H1 (cell line): Measurements from ENCODE around the gene LINGO4. TPM values are rescaled to one million over a fixed set of nuclear protein-coding genes. Genes with fewer than 3 reads are reported as not detected.

ENCODE experiments used
- CTCF ChIA-PET: fragments of 300-600 bp; sonication (Branson Sonifier 250); formaldehyde crosslinking; loops from one replicate; lab custom pipeline; 2021; ENCODE audit not compliant: partially characterized antibody; lab: Charles Lee
- POLR2A ChIA-PET: fragments of 300-600 bp; sonication (Branson Sonifier 250); formaldehyde crosslinking; loops from one replicate; lab custom pipeline; 2021; ENCODE audit warnings: inconsistent platforms; ENCODE audit not compliant: partially characterized antibody; lab: Charles Lee
- DNase-seq, 2 experiments: peaks; one replicate each; pipeline versions ENCODE4 v3.0.0 to v3.0.0-alpha.2; 2010 to 2022; ENCODE audit warnings: low spot score in 2 of 2, low read depth in 1 of 2, mixed read lengths in 1 of 2
- FAIRE-seq: peaks from 2 replicates; lab custom pipeline; 2011; peaks lifted over from hg19 to GRCh38; lab: Jason Lieb, UNC
- H2AFZ ChIP-seq: 2 replicates; pipeline ENCODE4 v1.8.1; 2012; ENCODE audit warnings: low read length, inconsistent platforms
- H2AK5ac ChIP-seq: 2 replicates; pipeline ENCODE4 v1.6.1; 2013; ENCODE audit warnings: low read depth, low read length
- H2BK120ac ChIP-seq: replicated peaks from 2 replicates; pipeline ENCODE3; 2013; ENCODE audit warnings: low read depth, low read length, inconsistent platforms
- H2BK12ac ChIP-seq: 2 replicates; pipeline ENCODE4 v1.6.1; 2013; ENCODE audit warnings: low read depth, low read length
- H2BK15ac ChIP-seq: 2 replicates; pipeline ENCODE4 v1.6.1; 2013; ENCODE audit warnings: low read length
- H2BK20ac ChIP-seq: 2 replicates; pipeline ENCODE4 v1.6.1; 2013; ENCODE audit warnings: low read length
- H2BK5ac ChIP-seq: 2 replicates; pipeline ENCODE4 v1.6.1; 2013; ENCODE audit warnings: low read depth, low read length
- H3K14ac ChIP-seq: 2 replicates; pipeline ENCODE4 v1.6.1; 2013; ENCODE audit warnings: inconsistent platforms; ENCODE audit not compliant: insufficient read length
- H3K18ac ChIP-seq: 2 replicates; pipeline ENCODE4 v1.6.1; 2013; ENCODE audit warnings: low read length; ENCODE audit errors: extremely low read depth
- H3K23ac ChIP-seq: 2 replicates; pipeline ENCODE4 v1.6.1; 2013; ENCODE audit warnings: inconsistent platforms; ENCODE audit not compliant: insufficient read length
- H3K23me2 ChIP-seq: 2 replicates; pipeline ENCODE4 v1.6.1; 2013; ENCODE audit warnings: low read depth, low read length
- H3K27ac ChIP-seq: 2 replicates; pipeline ENCODE4 v1.6.1; 2011; ENCODE audit warnings: low read depth, low read length, inconsistent platforms
- H3K27me3 ChIP-seq, 4 experiments: replicated peaks in 1 of 4; 1 replicate in 1 of 4; 2 replicates in 3 of 4; pipeline versions ENCODE4 v1.6.1 to v1.8.1; 2011 to 2013; ENCODE audit warnings: low read length in 3 of 4, mild to moderate bottlenecking in 3 of 4, inconsistent platforms in 2 of 4, mixed read lengths in 2 of 4, moderate library complexity in 1 of 4; ENCODE audit not compliant: control insufficient read depth in 3 of 4, insufficient read depth in 3 of 4; ENCODE audit errors: extremely low read depth in 1 of 4
- H3K36me3 ChIP-seq, 4 experiments: 2 replicates each; pipeline versions ENCODE4 v1.6.1 to v1.8.1; 2011 to 2013; ENCODE audit warnings: mild to moderate bottlenecking in 4 of 4, low read length in 3 of 4, moderate library complexity in 2 of 4, control low read depth in 1 of 4, inconsistent platforms in 1 of 4; ENCODE audit not compliant: insufficient read depth in 4 of 4, control insufficient read depth in 2 of 4
- H3K4ac ChIP-seq: replicated peaks from 2 replicates; pipeline ENCODE3; 2013; ENCODE audit warnings: low read length, low read depth, mixed read lengths, inconsistent platforms; ENCODE audit not compliant: insufficient read length
- H3K4me1 ChIP-seq, 4 experiments: replicated peaks in 1 of 4; 1 replicate in 1 of 4; 2 replicates in 3 of 4; pipeline versions ENCODE4 v1.6.1 to v1.8.1; 2011 to 2013; ENCODE audit warnings: low read length in 3 of 4, inconsistent platforms in 2 of 4, mixed read lengths in 1 of 4; ENCODE audit not compliant: insufficient read depth in 4 of 4, control insufficient read depth in 3 of 4
- H3K4me2 ChIP-seq, 2 experiments: 2 replicates each; pipeline versions ENCODE4 v1.6.1 to v1.8.1; 2011 to 2013; ENCODE audit warnings: low read depth in 2 of 2, low read length in 2 of 2, control low read depth in 1 of 2, inconsistent platforms in 1 of 2, mild to moderate bottlenecking in 1 of 2; ENCODE audit not compliant: insufficient read depth in 1 of 2
- H3K4me3 ChIP-seq, 4 experiments: fragments of 200-600, 300-600 bp in 1 of 4; sonication (generic), shearing (Covaris generic), sonication (Bioruptor Twin) in 1 of 4; 2 replicates each; pipeline versions ENCODE4 v1.5.1 to v1.8.1; 2011 to 2016; ENCODE audit warnings: low read length in 4 of 4, low read depth in 3 of 4, control low read depth in 2 of 4, inconsistent platforms in 2 of 4, mild to moderate bottlenecking in 2 of 4, mixed read lengths in 1 of 4, moderate library complexity in 1 of 4; ENCODE audit not compliant: insufficient read depth in 2 of 4; ENCODE audit errors: extremely low read depth in 1 of 4
- H3K56ac ChIP-seq: replicated peaks from 2 replicates; pipeline ENCODE3; 2013; ENCODE audit warnings: low read depth, mild to moderate bottlenecking, mixed read lengths, low read length, inconsistent platforms; ENCODE audit not compliant: insufficient read length
- H3K79me1 ChIP-seq: 2 replicates; pipeline ENCODE4 v1.6.1; 2013; ENCODE audit warnings: low read depth, low read length, control low read depth
- H3K79me2 ChIP-seq, 2 experiments: 2 replicates each; pipeline versions ENCODE4 v1.6.1 to v1.8.1; 2012 to 2013; ENCODE audit warnings: low read length in 2 of 2, mild to moderate bottlenecking in 2 of 2, inconsistent platforms in 1 of 2; ENCODE audit not compliant: insufficient read depth in 2 of 2, control insufficient read depth in 1 of 2
- H3K9ac ChIP-seq, 4 experiments: replicated peaks in 1 of 4; 1 replicate in 1 of 4; 2 replicates in 3 of 4; pipeline versions ENCODE4 v1.6.1 to v1.8.1; 2011 to 2013; ENCODE audit warnings: low read depth in 3 of 4, low read length in 3 of 4, control low read depth in 2 of 4, mild to moderate bottlenecking in 2 of 4, moderate library complexity in 2 of 4, inconsistent platforms in 1 of 4; ENCODE audit errors: extremely low read depth in 1 of 4
- H3K9me3 ChIP-seq, 2 experiments: 2 replicates each; pipeline versions ENCODE4 v1.6.1 to v1.8.1; 2012 to 2013; ENCODE audit warnings: mild to moderate bottlenecking in 2 of 2, moderate library complexity in 2 of 2, control low read depth in 1 of 2, inconsistent platforms in 1 of 2, low read depth in 1 of 2, low read length in 1 of 2, mixed read lengths in 1 of 2; ENCODE audit not compliant: insufficient read depth in 2 of 2
- H4K20me1 ChIP-seq, 2 experiments: replicated peaks in 1 of 2; 2 replicates each; pipeline versions ENCODE3 to v1.8.1; 2011 to 2013; ENCODE audit warnings: inconsistent platforms in 2 of 2, low read length in 2 of 2, mild to moderate bottlenecking in 1 of 2; ENCODE audit not compliant: insufficient read depth in 2 of 2, control insufficient read depth in 1 of 2
- H4K5ac ChIP-seq: 2 replicates; pipeline ENCODE4 v1.6.1; 2013; ENCODE audit warnings: low read length, low read depth, mixed read lengths, inconsistent platforms; ENCODE audit not compliant: insufficient read length
- H4K8ac ChIP-seq: 2 replicates; pipeline ENCODE4 v1.8.0; 2013; ENCODE audit warnings: mild to moderate bottlenecking, moderate library complexity, low read length, inconsistent platforms; ENCODE audit not compliant: insufficient read depth; ENCODE audit errors: extremely low read depth
- H4K91ac ChIP-seq: replicated peaks from 2 replicates; pipeline ENCODE3; 2013; ENCODE audit warnings: low read length, mixed read lengths, inconsistent platforms; ENCODE audit not compliant: insufficient read length
- CHD1 ChIP-seq: IDR thresholded peaks from 2 replicates; pipeline ENCODE4 v1.6.1; 2012; ENCODE audit warnings: low read depth, low read length, improper control_type of control experiment
- E2F6 ChIP-seq: IDR thresholded peaks from 2 replicates; pipeline ENCODE4 v1.6.1; 2012; ENCODE audit warnings: inconsistent platforms
- EZH2 ChIP-seq: fragments of 200-600 bp; sonication (generic); IDR thresholded peaks from 2 replicates; pipeline ENCODE4 v1.7.1; 2012; ENCODE audit warnings: low read depth, mild to moderate bottlenecking, moderate library complexity, low read length, inconsistent platforms; ENCODE audit not compliant: severe bottlenecking
- KDM1A ChIP-seq: fragments of 200-600, 300-600 bp; sonication (generic); IDR thresholded peaks from 2 replicates; pipeline ENCODE4 v1.7.1; 2016; ENCODE audit warnings: mild to moderate bottlenecking, low read length, borderline replicate concordance
- SIX5 ChIP-seq: IDR thresholded peaks from 2 replicates; pipeline ENCODE4 v1.6.1; 2011; ENCODE audit warnings: mild to moderate bottlenecking, low read depth, low read length
- SP1 ChIP-seq: IDR thresholded peaks from 2 replicates; pipeline ENCODE4 v1.6.1; 2011; ENCODE audit warnings: low read depth, low read length
- SP2 ChIP-seq: IDR thresholded peaks from 2 replicates; pipeline ENCODE4 v1.6.1; 2012; ENCODE audit warnings: mild to moderate bottlenecking, low read length, inconsistent platforms
- SUZ12 ChIP-seq: fragments of 200-600 bp; sonication (generic); IDR thresholded peaks from 2 replicates; pipeline ENCODE4 v1.6.1; 2012; ENCODE audit warnings: mild to moderate bottlenecking, inconsistent platforms, low read length, moderate library complexity, mixed read lengths
- TCF12 ChIP-seq: IDR thresholded peaks from 2 replicates; pipeline ENCODE4 v1.6.1; 2011; ENCODE audit warnings: low read depth, mild to moderate bottlenecking, low read length
- TEAD4 ChIP-seq: IDR thresholded peaks from 2 replicates; pipeline ENCODE4 v1.6.1; 2012; ENCODE audit warnings: low read depth, low read length, inconsistent platforms, mixed read lengths
- YY1 ChIP-seq: IDR thresholded peaks from 2 replicates; pipeline ENCODE4 v1.6.1; 2011; ENCODE audit warnings: low read depth, mild to moderate bottlenecking, low read length
- WGBS, 2 experiments: shearing (Covaris generic) in 1 of 2; methylation state at CpG; one replicate each; pipeline versions ENCODE4 v1.1.6 to v1.1.7; 2013 to 2015; ENCODE audit warnings: low lambda C conversion rate in 2 of 2, mixed read lengths in 2 of 2, inconsistent platforms in 1 of 2, low coverage in 1 of 2, missing lambda C conversion rate in 1 of 2; ENCODE audit not compliant: insufficient replicate concordance in 2 of 2, insufficient coverage in 1 of 2, insufficient read length in 1 of 2; ENCODE audit errors: extremely low coverage in 1 of 2, missing lambda C conversion rate in 1 of 2; 5-methylcytosine and 5-hydroxymethylcytosine counted together
- polyA plus RNA-seq, 7 experiments: library from polyadenylated mRNA; depleted of rRNA in 3 of 7; stranded (reverse) in 5 of 7; unstranded in 2 of 7; fragments of >200 nt in 5 of 7; fragments of 200-250 nt in 2 of 7; gene quantifications; 1 replicate in 5 of 7; 2 replicates in 1 of 7; 4 replicates in 1 of 7; pipeline versions ENCODE4 v1.2.1 to v1.2.3, GENCODE V29; 2011 to 2013; ENCODE audit warnings: missing spikeins in 2 of 7, mixed read lengths in 2 of 7
- total RNA-seq: library from RNA; stranded (reverse); fragmentation: NEBNext Ultra II Directional; extraction: Animal tissue kit (Norgen Biotek cat#: 25700); gene quantifications from 2 replicates; pipeline ENCODE4 v1.2.1, GENCODE V29; 2021

LINGO4 gene
- total and polyA plus RNA-seq, 2 of the 8 experiments (the other 6 are each of a cell fraction or from before 2014, with no cell fraction given): 0.03 TPM; not detected in 1

DNA sequence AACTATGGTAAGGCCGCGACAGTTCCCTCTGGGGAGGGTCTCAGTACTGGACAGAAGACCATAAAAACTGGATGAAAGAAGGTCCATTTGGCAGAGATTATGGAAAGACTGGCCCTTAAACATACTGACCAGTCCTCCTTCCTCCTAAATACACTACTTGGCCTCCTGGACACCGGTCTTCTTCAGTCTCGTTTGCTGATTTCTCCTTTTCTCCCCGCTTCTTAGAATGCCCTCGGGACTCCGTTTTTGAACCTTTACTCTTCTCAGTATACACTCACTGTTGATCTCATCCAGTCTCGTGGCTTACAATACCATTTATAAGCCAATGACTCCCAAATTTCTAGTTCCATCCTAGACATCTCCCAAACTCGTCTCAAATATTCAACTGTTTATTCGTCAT lies 41.2 kb downstream of the LINGO4 start:
- no peak for DNase-seq
- Histone ChIP-seq H2BK120ac (no peak overlapping the region), H2BK5ac (no peak overlapping the region), H3K9me3 (no peaks in the 10 kb centered on the region), H3K27ac (peak overlapping the region; percentile 85; the same call in 1 of the 2 replicates), H3K18ac (no peak overlapping the region), H2BK20ac (no peak overlapping the region), H3K4ac (no peak overlapping the region), H3K27me3 (no peaks in the 10 kb centered on the region), H3K79me1 (no peaks in the 10 kb centered on the region), H3K36me3 (peaks cover 9 to 26% (median 23%) of the 10 kb centered on the region in 4 experiments; a peak in 7 of 8 replicates), H3K4me2 (peak overlapping the region; percentile 75 to 97), H2AFZ (peak overlapping the region; percentile 98; the same call in 1 of the 2 replicates), H2BK12ac (no peak overlapping the region), H2BK15ac (no peak overlapping the region), H2AK5ac (no peak overlapping the region), H4K5ac (no peak overlapping the region), H3K56ac (no peak overlapping the region), H3K4me3 (peak overlapping the region; percentile 88 to 96 (median 92)), H3K9ac (peak overlapping the region; percentile 59 to 94 (median 92); a peak in 4 of 7 replicates), H3K79me2 (peaks cover 0 to 3% of the 10 kb centered on the region in 2 experiments; a peak in 1 of 4 replicates), H3K4me1 (0 out of 7 replicates have a peak, but pooled peaks cover 0 to 1% (median 0%) of the 10 kb centered on the region in 4 experiments), H4K8ac (no peak overlapping the region), H3K23me2 (peaks cover 4% of the 10 kb centered on the region; the same call in 1 of the 2 replicates), H3K14ac (no peak overlapping the region), H4K91ac (no peak overlapping the region), H4K20me1 (no peaks in the 10 kb centered on the region), H3K23ac (no peak overlapping the region)
- WGBS, 2 experiments: 80% methylated on average over 10 of the region's 10 CpGs; no CpG with 5 or more reads in 1 of the 2 experiments
- POLR2A ChIA-PET: interaction anchor here (1.1 to 2.3 kb wide), 7 partner anchors 10 to 225 kb away, joined by 3 to 12 read pairs (median 9); partner anchors contain the start of gene TDRKH
- no peak for FAIRE-seq
- CTCF ChIA-PET: interaction anchor here (1.1 to 1.7 kb wide), 6 partner anchors 12 to 170 kb away, joined by 3 to 5 read pairs (median 4); partner anchors contain the start of gene TDRKH
- TF ChIP-seq SUZ12 (no peak), TCF12 (no peak), SIX5 (no peak), CHD1 (no peak), SP1 (no peak), E2F6 (no peak), KDM1A (no peak), YY1 (no peak), TEAD4 (no peak), SP2 (no peak), EZH2 (no peak)
